HG03432 (cell line): ENCODE data around the gene NPAT.

Experiments
- ATAC-seq: cut with Tn5 transposase; IDR thresholded peaks from one replicate; pipeline ENCODE4 v1.9.1; 2021; ENCODE audit warnings: mild to moderate bottlenecking, moderate library complexity; ENCODE audit not compliant: unreplicated experiment

Gene NPAT

DNA sequence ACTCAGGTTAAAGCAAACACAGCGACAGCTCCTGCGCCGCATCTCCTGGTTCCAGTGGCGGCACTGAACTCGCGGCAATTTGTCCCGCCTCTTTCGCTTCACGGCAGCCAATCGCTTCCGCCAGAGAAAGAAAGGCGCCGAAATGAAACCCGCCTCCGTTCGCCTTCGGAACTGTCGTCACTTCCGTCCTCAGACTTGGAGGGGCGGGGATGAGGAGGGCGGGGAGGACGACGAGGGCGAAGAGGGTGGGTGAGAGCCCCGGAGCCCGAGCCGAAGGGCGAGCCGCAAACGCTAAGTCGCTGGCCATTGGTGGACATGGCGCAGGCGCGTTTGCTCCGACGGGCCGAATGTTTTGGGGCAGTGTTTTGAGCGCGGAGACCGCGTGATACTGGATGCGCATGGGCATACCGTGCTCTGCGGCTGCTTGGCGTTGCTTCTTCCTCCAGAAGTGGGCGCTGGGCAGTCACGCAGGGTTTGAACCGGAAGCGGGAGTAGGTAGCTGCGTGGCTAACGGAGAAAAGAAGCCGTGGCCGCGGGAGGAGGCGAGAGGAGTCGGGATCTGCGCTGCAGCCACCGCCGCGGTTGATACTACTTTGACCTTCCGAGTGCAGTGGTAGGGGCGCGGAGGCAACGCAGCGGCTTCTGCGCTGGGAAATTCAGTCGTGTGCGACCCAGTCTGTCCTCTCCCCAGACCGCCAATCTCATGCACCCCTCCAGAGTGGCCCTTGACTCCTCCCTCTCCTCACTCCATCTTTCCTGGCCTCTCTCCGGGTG is at the start of gene NPAT, which contains the start of gene ATM:
Gene NPAT (minus strand): TSS at position 65 of the 774 bp plus-strand sequence. CDS start 102 bp downstream, outside the sequence.
Gene ATM (plus strand): TSS at position 494 of the 774 bp plus-strand sequence. CDS start 4,558 bp downstream, outside the sequence.
- ATAC-seq: peak; percentile 84

GRCh38 chr11:108269583-108269982 is 47.1 kb upstream of the NPAT start:
- no peak for ATAC-seq

GRCh38 chr11:108253176-108253575 is 30.7 kb upstream of the NPAT start:
- ATAC-seq: no peak

GRCh38 chr11:108246885-108247284 is 24.4 kb upstream of the NPAT start:
- ATAC-seq: no peak

GRCh38 chr11:108246308-108246707 is 23.9 kb upstream of the NPAT start:
- no peak for ATAC-seq

- ATAC-seq: no peak
These were observed 20.0 kb upstream of the NPAT start for GRCh38 chr11:108242422-108242821.

- no peak for ATAC-seq
These were observed 19.0 kb upstream of the NPAT start for GRCh38 chr11:108241330-108242037.

GRCh38 chr11:108239076-108239475 is 16.6 kb upstream of the NPAT start:
- no peak for ATAC-seq

- peak; percentile 53 for ATAC-seq
These were observed 14.6 kb upstream of the NPAT start for GRCh38 chr11:108237058-108237481.

DNA sequence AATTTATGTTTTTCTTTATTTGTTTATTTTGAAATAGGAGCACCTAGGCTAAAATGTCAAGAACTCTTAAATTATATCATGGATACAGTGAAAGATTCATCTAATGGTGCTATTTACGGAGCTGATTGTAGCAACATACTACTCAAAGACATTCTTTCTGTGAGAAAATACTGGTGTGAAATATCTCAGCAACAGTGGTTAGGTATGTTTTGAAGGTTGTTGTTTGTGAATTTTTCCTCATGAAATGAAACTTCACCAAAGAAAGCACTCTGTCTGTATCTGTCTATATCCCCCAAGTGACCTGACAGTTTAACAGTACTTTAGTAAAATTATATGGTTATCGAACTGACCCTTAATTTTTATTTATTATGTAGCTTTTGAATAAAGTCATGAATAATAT is 13.2 kb upstream of the NPAT start:
- ATAC-seq: no peak

- no peak for ATAC-seq
These were observed 12.8 kb upstream of the NPAT start for GRCh38 chr11:108235192-108235591.

- ATAC-seq: no peak
These were observed 11.0 kb upstream of the NPAT start for GRCh38 chr11:108233277-108233945.

DNA sequence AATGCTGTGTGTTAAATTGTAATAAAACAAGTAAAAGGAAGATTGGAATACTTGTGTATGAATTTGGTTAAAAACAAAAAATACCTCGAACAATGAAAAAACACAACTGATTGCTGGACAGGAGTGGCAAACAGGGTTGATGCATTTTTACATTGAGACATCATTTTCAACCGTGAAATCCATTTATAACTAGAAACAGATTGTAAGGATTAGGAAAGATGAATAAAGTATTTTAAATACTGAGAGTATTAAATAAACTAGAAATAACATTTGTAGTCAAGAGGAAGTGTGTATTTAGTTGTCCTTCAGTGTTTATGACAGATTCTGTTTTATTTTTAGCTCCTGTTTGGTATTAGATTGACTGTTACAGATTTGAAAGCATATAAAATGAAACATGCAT is 5.8 kb upstream of the NPAT start:
- no peak for ATAC-seq

DNA sequence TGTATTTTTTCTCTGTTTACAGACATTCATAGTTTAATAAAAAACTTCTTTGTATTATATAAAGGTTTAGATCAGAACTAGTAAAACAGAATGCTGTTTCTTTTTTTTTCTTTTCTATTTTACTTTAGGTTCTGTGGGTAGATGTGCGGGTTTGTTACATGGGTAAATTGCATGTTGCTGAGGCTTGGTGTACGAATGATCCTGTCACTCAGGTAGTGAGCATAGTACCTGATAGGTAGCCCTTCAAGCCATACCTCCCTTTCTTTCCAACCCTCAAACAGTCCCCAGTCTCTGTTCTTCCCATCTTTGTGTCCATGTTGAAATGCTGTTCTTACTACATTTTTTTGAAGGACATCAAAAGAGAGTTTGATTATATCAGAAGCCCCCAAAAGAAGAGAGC is 3.6 kb upstream of the NPAT start:
- no peak for ATAC-seq

DNA sequence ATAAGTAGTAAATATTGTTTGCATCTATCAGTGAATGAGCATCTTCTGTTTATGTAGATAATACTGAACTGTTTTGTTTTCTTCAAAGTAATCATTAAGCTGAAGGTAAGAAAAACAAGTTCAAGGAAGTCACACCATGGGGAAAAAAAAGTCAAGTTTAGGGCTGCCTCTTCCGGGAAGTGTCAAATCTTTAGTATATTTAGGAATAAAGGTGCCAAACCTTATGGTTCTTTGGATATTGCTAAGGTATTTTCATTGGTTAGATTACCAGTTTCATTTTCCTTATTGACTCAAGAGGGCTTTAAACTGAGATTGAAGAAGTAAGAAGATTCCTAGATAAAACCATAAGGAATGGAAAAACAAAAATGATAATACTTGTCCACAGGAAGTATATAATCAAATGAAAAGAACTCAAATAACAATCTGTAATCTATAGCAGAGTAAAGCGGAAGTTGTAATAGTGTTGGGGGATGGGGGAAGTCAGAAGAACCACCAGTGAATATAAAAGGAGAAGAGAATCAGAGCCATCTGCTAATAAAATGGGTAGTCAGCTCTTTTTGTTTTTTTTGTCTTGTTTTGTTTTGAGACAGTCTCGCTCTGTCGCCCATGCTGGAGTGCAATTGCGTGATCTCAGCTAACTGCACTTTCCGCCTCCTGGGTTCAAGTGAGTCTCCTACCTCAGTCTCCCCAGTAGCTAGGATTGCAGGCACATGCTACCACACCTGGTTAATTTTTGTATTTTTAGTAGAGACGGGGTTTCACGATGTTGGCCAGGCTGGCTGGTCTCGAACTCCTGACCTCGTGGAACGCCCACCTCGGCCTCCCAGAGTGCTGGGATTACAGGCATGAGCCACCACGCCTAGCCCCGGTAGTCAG is 2.7 kb upstream of the NPAT start:
- no peak for ATAC-seq

GRCh38 chr11:108224366-108224765 is 1.9 kb upstream of the NPAT start:
- no peak for ATAC-seq

DNA sequence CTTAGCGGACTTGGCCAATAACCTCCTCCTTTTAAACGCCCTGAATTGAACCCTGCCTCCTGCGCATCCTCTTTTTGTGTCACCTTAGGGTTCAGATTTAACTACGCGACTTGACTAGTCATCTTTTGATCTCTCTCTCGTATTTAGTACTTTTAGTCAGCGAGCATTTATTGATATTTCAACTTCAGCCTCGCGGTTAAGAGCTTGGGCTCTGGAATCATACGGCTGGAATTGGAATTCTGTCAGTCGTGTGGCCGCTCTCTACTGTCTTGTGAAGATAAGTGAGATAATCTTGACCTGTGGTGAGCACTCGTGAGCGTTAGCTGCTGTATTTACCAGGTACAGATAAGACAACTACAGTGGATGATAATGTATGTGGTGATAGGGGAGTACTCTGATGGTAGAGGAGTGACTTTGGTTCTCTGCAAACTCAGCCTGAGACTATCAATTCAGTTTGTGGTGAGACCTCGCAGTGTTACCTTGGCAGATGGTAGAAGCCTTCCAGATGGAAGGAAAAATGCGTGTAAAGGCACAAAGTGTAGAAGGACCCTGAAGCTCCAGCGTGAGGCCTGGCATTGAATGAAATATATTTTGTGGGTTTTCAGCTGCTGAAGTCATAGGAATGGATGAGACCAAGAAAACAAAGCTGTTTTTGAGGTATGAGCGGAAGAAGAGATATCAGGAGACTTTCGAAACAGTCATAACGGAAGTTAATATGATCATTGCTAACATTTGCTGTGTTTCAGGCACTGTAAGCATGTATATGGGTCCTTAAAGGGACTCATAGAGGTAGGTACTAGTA is 1.1 kb upstream of the NPAT start:
- ATAC-seq: peak; percentile 25

- no peak for ATAC-seq
These were observed 396 bp downstream of the NPAT start for GRCh38 chr11:108221911-108222573.

DNA sequence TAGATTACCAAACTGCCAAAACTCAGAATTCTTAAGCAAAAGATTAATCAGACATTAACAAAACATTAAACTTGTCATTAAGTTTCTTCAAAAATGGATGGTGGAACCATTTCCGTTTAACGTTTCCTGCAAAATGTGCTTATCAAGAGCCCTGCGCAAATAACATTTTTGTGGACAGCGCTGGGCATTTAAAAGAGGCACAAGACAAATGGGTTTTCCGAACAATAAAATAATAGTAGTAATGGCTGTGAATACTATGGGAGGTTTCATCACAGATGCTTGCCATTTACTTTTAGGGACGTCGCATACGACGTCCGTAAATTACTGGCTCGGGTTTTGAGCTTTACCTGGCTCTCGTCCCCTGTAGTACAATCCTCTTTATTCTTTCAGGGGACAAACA is 1.1 kb downstream of the NPAT start:
- no peak for ATAC-seq
